Mucosa of descending colon (tissue), 3 donors: Measurements from ENCODE around the gene RASGRF2. TPM values are rescaled to one million over a fixed set of nuclear protein-coding genes. Genes with fewer than 3 reads are reported as not detected.

Source experiments
- ATAC-seq: fragments of 200-7000 bp; cut with Tn5 transposase; one replicate; pipeline ENCODE4 v1.9.1; 2020; ENCODE audit warnings: mild to moderate bottlenecking, moderate library complexity
- DNase-seq, 3 donors: peaks; one replicate each; pipeline ENCODE4 v3.0.0-alpha.2; 2020
- H3K36me3 ChIP-seq: fragments of 200-600 bp; one replicate; pipeline ENCODE4 v1.8.0; 2021; ENCODE audit warnings: low read depth, mild to moderate bottlenecking
- H3K4me1 ChIP-seq: fragments of 200-600 bp; one replicate; pipeline ENCODE4 v1.8.0; 2021; ENCODE audit warnings: low read depth, mild to moderate bottlenecking
- H3K4me3 ChIP-seq: fragments of 200-600 bp; one replicate; pipeline ENCODE4 v1.8.0; 2021; ENCODE audit warnings: mild to moderate bottlenecking
- H3K9me3 ChIP-seq: fragments of 200-600 bp; one replicate; pipeline ENCODE4 v1.8.0; 2021; ENCODE audit warnings: mild to moderate bottlenecking
- CTCF ChIP-seq: fragments of 200-600 bp; IDR thresholded peaks from one replicate; pipeline ENCODE4 v1.8.0; 2022; ENCODE audit warnings: antibody characterized with exemption, mild to moderate bottlenecking
- intact Hi-C, 2 donors: fragments of 100-400 bp; cut with DNase I in 1 of 2; cut with micrococcal nuclease in 1 of 2; formaldehyde crosslinking; loops; one replicate each; pipeline versions ENCODE4 v1.11.0 to v1.11.1; 2022; cut with DNase I, micrococcal nuclease
- total RNA-seq, 3 donors: library from RNA; stranded (reverse); fragmentation: NEBNext Ultra II Directional in 2 of 3; extraction: Animal tissue kit (Norgen Biotek cat#: 25700) in 2 of 3; gene quantifications; one replicate each; pipeline versions ENCODE4 v1.2.1 to v1.2.4, GENCODE V29; 2021 to 2023
- donor health status: DM: no; HTN: no; CAD: no; lungs with moderate emphysema.
- donor health status: DM: no; HTN: no; CAD: no.
- donor health status: DM: no; HTN: yes; CAD: no.

RASGRF2 gene
- total RNA-seq, 3 donors from 2014 or later = 2.0 to 8.0 (median 2.9) TPM

- Histone ChIP-seq H3K9me3 (peaks cover 6% of the 10 kb centered on the region), H3K4me1 (no peaks in the 10 kb centered on the region), H3K36me3 (no peaks in the 10 kb centered on the region), H3K4me3 (no peak overlapping the region)
- intact Hi-C loops = no loop called here
- TF ChIP-seq CTCF = no peak
- ATAC-seq (no peak), DNase-seq (no peak)
Observed at GRCh38 chr5:81080809-81081460, 120.8 kb downstream of the RASGRF2 start.

- TF ChIP-seq CTCF = no peak
- ATAC-seq = no peak
Observed at GRCh38 chr5:81081461-81081835, 121.3 kb downstream of the RASGRF2 start.

GRCh38 chr5:81086881-81087281 lies 126.7 kb downstream of the RASGRF2 start:
- ATAC-seq (no peak), DNase-seq (no peak)
- TF ChIP-seq CTCF = no peak
- H3K4me3 ChIP-seq = no peak overlapping the region
- H3K36me3 ChIP-seq = no peaks in the 10 kb centered on the region
- no peaks in the 10 kb centered on the region for H3K4me1 ChIP-seq
- no peaks in the 10 kb centered on the region for H3K9me3 ChIP-seq
- intact Hi-C loops = no loop called here

More at GRCh38 chr5:81081461-81081835, 121.3 kb downstream of the RASGRF2 start:
- Histone ChIP-seq H3K4me1 (no peaks in the 10 kb centered on the region), H3K9me3 (peaks cover 6% of the 10 kb centered on the region), H3K36me3 (no peaks in the 10 kb centered on the region), H3K4me3 (no peak overlapping the region)
- intact Hi-C loops = no loop called here
- no peak for DNase-seq

GRCh38 chr5:81091199-81091598 lies 131.0 kb downstream of the RASGRF2 start:
- TF ChIP-seq CTCF = no peak
- DNase-seq = no peak
- intact Hi-C loops = no loop called here
- Histone ChIP-seq H3K9me3 (no peaks in the 10 kb centered on the region), H3K4me1 (no peaks in the 10 kb centered on the region), H3K36me3 (no peaks in the 10 kb centered on the region), H3K4me3 (no peak overlapping the region)
- no peak for ATAC-seq

GRCh38 chr5:81093536-81094196 lies 133.5 kb downstream of the RASGRF2 start:
- no peaks in the 10 kb centered on the region for H3K9me3 ChIP-seq
- TF ChIP-seq CTCF = no peak
- ATAC-seq = no peak
- H3K4me3 ChIP-seq = no peak overlapping the region
- no peak for DNase-seq
- no peaks in the 10 kb centered on the region for H3K36me3 ChIP-seq
- intact Hi-C loops = no loop called here
- H3K4me1 ChIP-seq = no peaks in the 10 kb centered on the region
